CD14-positive monocyte (primary cell): ENCODE results near the gene OR5H14. TPM values are rescaled to one million over a fixed set of nuclear protein-coding genes. Genes with fewer than 3 reads are reported as not detected.
"Not testable (repeated sequence)": the region's sequence is repeated elsewhere in the genome, so short reads cannot be mapped to it uniquely, and the experiment has no call there.

ENCODE experiments used
- DNase-seq, 3 donors: peaks; one replicate each; pipeline ENCODE4 v3.0.0-alpha.2; 2011 to 2022
- H2AFZ ChIP-seq: 2 replicates; pipeline ENCODE4 v1.6.0; 2012; ENCODE audit warnings: mild to moderate bottlenecking, low read depth, low read length, inconsistent platforms; ENCODE audit not compliant: insufficient read depth, poor library complexity, severe bottlenecking
- H3K27ac ChIP-seq, 2 donors: 1 replicate in 1 of 2; 2 replicates in 1 of 2; pipeline ENCODE4 v1.5.1; 2012 to 2013; ENCODE audit warnings: low read length in 2 of 2, control low read depth in 1 of 2, inconsistent platforms in 1 of 2, low read depth in 1 of 2, mild to moderate bottlenecking in 1 of 2
- H3K27me3 ChIP-seq, 2 donors: one replicate each; pipeline versions ENCODE4 v1.6.0 to v1.6.1; 2011 to 2013; ENCODE audit warnings: low read length in 2 of 2; ENCODE audit not compliant: control insufficient read depth in 2 of 2, insufficient read depth in 2 of 2
- H3K36me3 ChIP-seq, 2 donors: replicated peaks in 1 of 2; 1 replicate in 1 of 2; 2 replicates in 1 of 2; pipeline versions ENCODE4 v1.5.1 to v1.6.1; 2012 to 2013; ENCODE audit warnings: low read length in 2 of 2, control low read depth in 1 of 2, inconsistent platforms in 1 of 2, mild to moderate bottlenecking in 1 of 2; ENCODE audit not compliant: insufficient read depth in 2 of 2, control insufficient read depth in 1 of 2
- H3K4me1 ChIP-seq, 2 donors: 1 replicate in 1 of 2; 2 replicates in 1 of 2; pipeline versions ENCODE4 v1.5.1 to v1.6.1; 2012 to 2013; ENCODE audit warnings: low read length in 2 of 2, control low read depth in 1 of 2, inconsistent platforms in 1 of 2, mild to moderate bottlenecking in 1 of 2, moderate library complexity in 1 of 2; ENCODE audit not compliant: insufficient read depth in 2 of 2, control insufficient read depth in 1 of 2
- H3K4me2 ChIP-seq: replicated peaks from 2 replicates; pipeline ENCODE3; 2012; ENCODE audit warnings: low read length, moderate library complexity, mild to moderate bottlenecking; ENCODE audit not compliant: poor library complexity, severe bottlenecking; ENCODE audit errors: extremely low read depth
- H3K4me3 ChIP-seq, 3 experiments: fragments of 200-600 bp in 1 of 3; sonication (generic) in 1 of 3; replicated peaks in 1 of 3; 1 replicate in 2 of 3; 2 replicates in 1 of 3; pipeline ENCODE4 v1.5.1; 2011 to 2013; ENCODE audit warnings: low read length in 3 of 3, mild to moderate bottlenecking in 3 of 3, control low read depth in 2 of 3, low read depth in 2 of 3, inconsistent platforms in 1 of 3, moderate library complexity in 1 of 3
- H3K79me2 ChIP-seq: 2 replicates; pipeline ENCODE4 v1.6.0; 2012; ENCODE audit warnings: mild to moderate bottlenecking, control low read depth, inconsistent platforms, low read length, moderate library complexity; ENCODE audit not compliant: insufficient read depth
- H3K9ac ChIP-seq: 2 replicates; pipeline ENCODE4 v1.6.0; 2017; ENCODE audit warnings: low read length, mild to moderate bottlenecking; ENCODE audit not compliant: insufficient read depth, poor library complexity, severe bottlenecking
- H3K9me3 ChIP-seq, 2 donors: replicated peaks in 1 of 2; 1 replicate in 1 of 2; 2 replicates in 1 of 2; pipeline versions ENCODE4 v1.5.1 to v1.6.1; 2012 to 2013; ENCODE audit warnings: low read length in 2 of 2, control low read depth in 1 of 2; ENCODE audit not compliant: control insufficient read depth in 1 of 2, insufficient read depth in 1 of 2
- H4K20me1 ChIP-seq: 2 replicates; pipeline ENCODE4 v1.6.0; 2012; ENCODE audit warnings: mild to moderate bottlenecking, low read length, control low read depth, moderate library complexity; ENCODE audit not compliant: insufficient read depth
- H3K27ac Mint-ChIP-seq, 7 donors: one replicate each; pipeline ENCODE4 v1.8.0; 2020; ENCODE audit warnings: mild to moderate bottlenecking in 7 of 7, mixed read lengths in 7 of 7, moderate library complexity in 6 of 7, inconsistent platforms in 2 of 7
- H3K27me3 Mint-ChIP-seq, 3 donors: one replicate each; pipeline ENCODE4 v1.8.0; 2021 to 2022; ENCODE audit warnings: low read depth in 3 of 3, mild to moderate bottlenecking in 3 of 3, mixed read lengths in 3 of 3, moderate library complexity in 3 of 3, inconsistent platforms in 1 of 3
- H3K36me3 Mint-ChIP-seq, 2 donors: one replicate each; pipeline ENCODE4 v1.8.0; 2020; ENCODE audit warnings: mixed read lengths in 2 of 2, inconsistent platforms in 1 of 2, mild to moderate bottlenecking in 1 of 2
- H3K4me1 Mint-ChIP-seq: one replicate; pipeline ENCODE4 v1.8.0; 2020; ENCODE audit warnings: mild to moderate bottlenecking, mixed read lengths
- H3K4me3 Mint-ChIP-seq, 2 donors: one replicate each; pipeline ENCODE4 v1.8.0; 2020; ENCODE audit warnings: mild to moderate bottlenecking in 2 of 2, mixed read lengths in 2 of 2, moderate library complexity in 1 of 2
- H3K9me3 Mint-ChIP-seq, 7 donors: one replicate each; pipeline ENCODE4 v1.8.0; 2020 to 2022; ENCODE audit warnings: mixed read lengths in 7 of 7, mild to moderate bottlenecking in 6 of 7, moderate library complexity in 6 of 7, inconsistent platforms in 2 of 7
- WGBS: methylation state at CpG from one replicate; pipeline ENCODE4 v1.1.5; 2013; ENCODE audit warnings: missing lambda C conversion rate; ENCODE audit not compliant: insufficient coverage; 5-methylcytosine and 5-hydroxymethylcytosine counted together
- intact Hi-C, 2 donors: fragments of 100-400 bp; cut with micrococcal nuclease; formaldehyde crosslinking; loops; one replicate each; pipeline versions ENCODE4 v1.15.0 to v1.15.1; 2023
- polyA plus RNA-seq, 3 donors: library from polyadenylated mRNA; depleted of rRNA in 1 of 3; unstranded in 2 of 3; stranded (reverse) in 1 of 3; fragments of 300-500 nt in 2 of 3; fragments of >200 nt in 1 of 3; fragmentation: Illumina TruSeq in 2 of 3; gene quantifications; 1 replicate in 2 of 3; 2 replicates in 1 of 3; pipeline ENCODE4 v1.2.3, GENCODE V29; 2012 to 2021
- TF ChIP-seq, protein P1 (sequence below): fragments of 200-600 bp; IDR thresholded peaks from one replicate; pipeline ENCODE4 v1.8.0; 2022; ENCODE audit warnings: antibody characterized with exemption, mild to moderate bottlenecking

The OR5H14 gene
- polyA plus RNA-seq, 3 donors: not detected

DNA sequence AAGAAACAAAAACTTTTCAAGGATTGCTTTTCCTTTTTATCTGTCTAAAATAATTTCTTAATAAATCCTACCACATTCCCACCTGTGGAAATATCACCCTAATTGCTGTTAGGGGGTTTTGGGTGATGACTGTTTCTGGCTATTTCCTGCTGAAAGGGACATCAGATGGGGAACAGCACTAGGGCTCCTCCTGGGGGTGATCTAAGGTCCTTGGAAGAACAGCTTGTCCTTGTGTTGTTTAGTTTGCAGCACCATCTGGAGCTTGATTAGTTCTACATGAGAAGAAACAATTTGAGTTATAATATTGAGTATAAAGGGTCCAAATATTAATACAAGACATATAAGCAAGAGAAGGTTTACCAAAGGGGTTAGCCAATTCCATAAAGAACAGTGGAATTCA is 37.9 kb downstream of the OR5H14 start:
- no peak overlapping the region for H3K4me3 ChIP-seq
- H3K4me2 ChIP-seq: no peak overlapping the region
- no peaks in the 10 kb centered on the region for H3K9me3 ChIP-seq
- H3K27ac ChIP-seq: no peak overlapping the region
- TF ChIP-seq, protein P1, sequence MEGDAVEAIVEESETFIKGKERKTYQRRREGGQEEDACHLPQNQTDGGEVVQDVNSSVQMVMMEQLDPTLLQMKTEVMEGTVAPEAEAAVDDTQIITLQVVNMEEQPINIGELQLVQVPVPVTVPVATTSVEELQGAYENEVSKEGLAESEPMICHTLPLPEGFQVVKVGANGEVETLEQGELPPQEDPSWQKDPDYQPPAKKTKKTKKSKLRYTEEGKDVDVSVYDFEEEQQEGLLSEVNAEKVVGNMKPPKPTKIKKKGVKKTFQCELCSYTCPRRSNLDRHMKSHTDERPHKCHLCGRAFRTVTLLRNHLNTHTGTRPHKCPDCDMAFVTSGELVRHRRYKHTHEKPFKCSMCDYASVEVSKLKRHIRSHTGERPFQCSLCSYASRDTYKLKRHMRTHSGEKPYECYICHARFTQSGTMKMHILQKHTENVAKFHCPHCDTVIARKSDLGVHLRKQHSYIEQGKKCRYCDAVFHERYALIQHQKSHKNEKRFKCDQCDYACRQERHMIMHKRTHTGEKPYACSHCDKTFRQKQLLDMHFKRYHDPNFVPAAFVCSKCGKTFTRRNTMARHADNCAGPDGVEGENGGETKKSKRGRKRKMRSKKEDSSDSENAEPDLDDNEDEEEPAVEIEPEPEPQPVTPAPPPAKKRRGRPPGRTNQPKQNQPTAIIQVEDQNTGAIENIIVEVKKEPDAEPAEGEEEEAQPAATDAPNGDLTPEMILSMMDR: peak; percentile 12
- H3K9ac ChIP-seq: no peak overlapping the region
- Mint-ChIP-seq H3K27ac (no peak overlapping the region), H3K4me3 (no peak overlapping the region), H3K36me3 (no peaks in the 10 kb centered on the region), H3K9me3 (peaks cover 0 to 3% (median 0%) of the 10 kb centered on the region in 7 donors), H3K4me1 (peaks cover 27% of the 10 kb centered on the region), H3K27me3 (peaks cover 0 to 1% (median 0%) of the 10 kb centered on the region in 3 donors)
- H3K79me2 ChIP-seq: no peaks in the 10 kb centered on the region
- no peak overlapping the region for H2AFZ ChIP-seq
- intact Hi-C loops: no loop called here
- no peaks in the 10 kb centered on the region for H3K36me3 ChIP-seq
- no peaks in the 10 kb centered on the region for H3K27me3 ChIP-seq
- peaks cover 11 to 14% of the 10 kb centered on the region in 2 donors for H3K4me1 ChIP-seq
- DNase-seq: peak in 1 of 3 donors; percentile 26
- H4K20me1 ChIP-seq: no peaks in the 10 kb centered on the region

GRCh38 chr3:98188545-98188944 is 41.3 kb downstream of the OR5H14 start:
- H3K4me2 ChIP-seq: no peak overlapping the region
- H3K27me3 ChIP-seq: no peaks in the 10 kb centered on the region
- H3K27ac ChIP-seq: no peak overlapping the region
- Mint-ChIP-seq H3K27ac (peak overlapping the region in 3 of 7 donors; percentile 55 to 75 (median 73)), H3K27me3 (peaks cover 1 to 9% (median 5%) of the 10 kb centered on the region in 3 donors), H3K9me3 (peaks cover 0 to 9% (median 6%) of the 10 kb centered on the region in 7 donors), H3K4me1 (peaks cover 18% of the 10 kb centered on the region), H3K36me3 (no peaks in the 10 kb centered on the region), H3K4me3 (no peak overlapping the region)
- no peak overlapping the region for H3K4me3 ChIP-seq
- no peak overlapping the region for H3K9ac ChIP-seq
- peak; percentile 4 to 81 (median 67) for DNase-seq
- no peaks in the 10 kb centered on the region for H3K36me3 ChIP-seq
- H3K9me3 ChIP-seq: no peaks in the 10 kb centered on the region
- no peaks in the 10 kb centered on the region for H4K20me1 ChIP-seq
- H2AFZ ChIP-seq: no peak overlapping the region
- peaks cover 0 to 10% of the 10 kb centered on the region in 2 donors for H3K4me1 ChIP-seq
- no CpG with 5 or more reads among the region's 3 CpGs for WGBS
- TF ChIP-seq, protein P1: peak; percentile 62
- H3K79me2 ChIP-seq: no peaks in the 10 kb centered on the region
- intact Hi-C loops: no loop called here

DNA sequence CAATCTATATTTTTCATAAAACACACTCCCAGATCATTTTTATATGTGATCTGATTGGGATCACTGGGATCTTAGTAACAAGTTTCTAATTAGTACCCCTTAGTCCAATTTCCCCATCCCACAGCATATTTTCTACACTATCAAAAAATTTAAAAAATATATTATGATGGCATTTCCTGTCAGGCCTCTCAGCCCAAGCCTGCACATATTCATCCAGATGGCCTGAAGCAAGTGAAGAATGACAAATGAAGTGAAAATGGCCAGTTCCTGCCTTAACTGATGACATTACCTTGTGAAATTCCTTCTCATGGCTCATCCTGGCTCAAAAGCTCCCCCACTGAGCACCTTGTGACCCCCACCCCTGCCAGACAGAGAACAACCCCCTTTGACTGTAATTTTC is 43.6 kb downstream of the OR5H14 start:
- H3K36me3 Mint-ChIP-seq, H3K27ac Mint-ChIP-seq, intact Hi-C loops, H3K79me2 ChIP-seq, H3K9me3 Mint-ChIP-seq, H2AFZ ChIP-seq, H3K4me2 ChIP-seq, H3K27ac ChIP-seq, DNase-seq, H3K27me3 Mint-ChIP-seq, H3K4me1 ChIP-seq, H3K4me3 Mint-ChIP-seq, H3K36me3 ChIP-seq, H3K4me3 ChIP-seq, H3K9ac ChIP-seq, H4K20me1 ChIP-seq, H3K27me3 ChIP-seq, H3K9me3 ChIP-seq: not testable (repeated sequence)
- peaks cover 16% of the 10 kb centered on the region for H3K4me1 Mint-ChIP-seq

GRCh38 chr3:98196293-98196692 is 49.0 kb downstream of the OR5H14 start:
- H3K4me3 ChIP-seq, H3K27me3 Mint-ChIP-seq, H3K27ac Mint-ChIP-seq, H3K36me3 Mint-ChIP-seq, H3K4me1 Mint-ChIP-seq, H3K9me3 ChIP-seq, H3K9ac ChIP-seq, H3K4me1 ChIP-seq, H4K20me1 ChIP-seq, H3K36me3 ChIP-seq, H3K4me2 ChIP-seq, H3K27ac ChIP-seq, DNase-seq, H3K79me2 ChIP-seq, H3K9me3 Mint-ChIP-seq, intact Hi-C loops, H3K27me3 ChIP-seq, H2AFZ ChIP-seq, H3K4me3 Mint-ChIP-seq: not testable (repeated sequence)
- WGBS: no CpG with 5 or more reads among the region's 2 CpGs
